ENCODE measurements around the gene DDX47. TPM values are rescaled to one million over a fixed set of nuclear protein-coding genes. Genes with fewer than 3 reads are reported as not detected.
A peak's percentile ranks its signal among the peaks of the same experiment; 100 is the strongest.

Gene DDX47
- total RNA-seq, 6 donors from 2014 or later, result 34.0 to 64.0 (median 45.2) TPM

GRCh38 chr12:12788675-12789368 is 24.3 kb upstream of the DDX47 start:
- no peaks in the 10 kb centered on the region for H3K27me3 ChIP-seq
- no peaks in the 10 kb centered on the region for H3K36me3 ChIP-seq
- H3K9me3 ChIP-seq, result no peaks in the 10 kb centered on the region
- TF ChIP-seq CTCF (IDR thresholded peaks at IDR 0.05) (peak; percentile 65 to 91 (median 72)), EP300 (IDR thresholded peaks at IDR 0.05) (no peak)
- DNase-seq (peak in 1 of 2 donors; percentile 80), ATAC-seq (ENCODE audit: low FRiP score in 2 of 2) (peak; percentile 72 to 78)
- H3K4me1 ChIP-seq, result peaks cover 19 to 39% (median 23%) of the 10 kb centered on the region in 4 donors
- no peak overlapping the region for H3K4me3 ChIP-seq
- 12 to 13% methylated on average over 9 of the region's 9 CpGs for WGBS, 2 donors
- peak overlapping the region; percentile 18 to 92 (median 90) for H3K27ac ChIP-seq

- no peaks in the 10 kb centered on the region for H3K9me3 ChIP-seq
- no peaks in the 10 kb centered on the region for H3K27me3 ChIP-seq
- no peak overlapping the region for H3K4me3 ChIP-seq
- no peak for DNase-seq
- 66 to 76% methylated on average over 4 of the region's 4 CpGs for WGBS, 2 donors
- no peak overlapping the region for H3K27ac ChIP-seq
- H3K36me3 ChIP-seq, result no peaks in the 10 kb centered on the region
- H3K4me1 ChIP-seq, result peaks cover 19 to 38% (median 22%) of the 10 kb centered on the region in 4 donors
- TF ChIP-seq POLR2AphosphoS5 (IDR thresholded peaks at IDR 0.05) (no peak), CTCF (IDR thresholded peaks at IDR 0.05) (no peak), EP300 (IDR thresholded peaks at IDR 0.05) (no peak), POLR2A (IDR thresholded peaks at IDR 0.05) (no peak)
- no peak for ATAC-seq (ENCODE audit: low FRiP score in 2 of 2)
Measured at GRCh38 chr12:12790956-12791355, 22.2 kb upstream of the DDX47 start.

- ATAC-seq (ENCODE audit: low FRiP score in 2 of 2) (no peak), DNase-seq (no peak)
- Histone ChIP-seq H3K36me3 (no peaks in the 10 kb centered on the region), H3K4me1 (peaks cover 13 to 31% (median 20%) of the 10 kb centered on the region in 4 donors), H3K4me3 (peak overlapping the region in 1 of 4 donors; percentile 3), H3K27me3 (no peaks in the 10 kb centered on the region), H3K27ac (no peak overlapping the region), H3K9me3 (no peaks in the 10 kb centered on the region)
- TF ChIP-seq POLR2AphosphoS5 (IDR thresholded peaks at IDR 0.05), result no peak
- TF ChIP-seq POLR2A (IDR thresholded peaks at IDR 0.05), result no peak
- no peak for TF ChIP-seq CTCF (IDR thresholded peaks at IDR 0.05)
- no peak for TF ChIP-seq EP300 (IDR thresholded peaks at IDR 0.05)
- WGBS, 2 donors, result 46 to 47% methylated on average over 7 of the region's 7 CpGs
Measured at GRCh38 chr12:12791756-12792369, 21.3 kb upstream of the DDX47 start.

- H3K36me3 ChIP-seq, result no peaks in the 10 kb centered on the region
- DNase-seq (no peak), ATAC-seq (ENCODE audit: low FRiP score in 2 of 2) (no peak)
- no peak overlapping the region for H3K27ac ChIP-seq
- 85 to 89% methylated on average over 6 of the region's 6 CpGs for WGBS, 2 donors
- H3K4me1 ChIP-seq, result peaks cover 11 to 27% (median 17%) of the 10 kb centered on the region in 4 donors
- no peaks in the 10 kb centered on the region for H3K9me3 ChIP-seq
- H3K4me3 ChIP-seq, result no peak overlapping the region
- TF ChIP-seq CTCF (IDR thresholded peaks at IDR 0.05) (no peak), POLR2AphosphoS5 (IDR thresholded peaks at IDR 0.05) (no peak), POLR2A (IDR thresholded peaks at IDR 0.05) (no peak), EP300 (IDR thresholded peaks at IDR 0.05) (no peak)
- no peaks in the 10 kb centered on the region for H3K27me3 ChIP-seq
Measured at GRCh38 chr12:12792421-12792820, 20.7 kb upstream of the DDX47 start.
